Measurements from ENCODE around the gene TAOK3. TPM values are rescaled to one million over a fixed set of nuclear protein-coding genes. Genes with fewer than 3 reads are reported as not detected.
A peak's percentile ranks its signal among the peaks of the same experiment; 100 is the strongest.

TAOK3 gene
- total and polyA plus RNA-seq, 2 of the 8 experiments (the other 6 are each of a cell fraction or from before 2014, with no cell fraction given) = 5.2 to 9.3 TPM

- TF ChIP-seq CHD1 (IDR thresholded peaks at IDR 0.05; ENCODE audit: low read depth, low read length) (no peak), TEAD4 (IDR thresholded peaks at IDR 0.05; ENCODE audit: low read depth, low read length) (no peak), RBBP5 (IDR thresholded peaks at IDR 0.05; ENCODE audit: borderline replicate concordance, low read depth, low read length) (peak; percentile 96), KDM4A (IDR thresholded peaks at IDR 0.05; ENCODE audit: low read depth, low read length, severe bottlenecking) (peak; percentile 64), EP300 (IDR thresholded peaks at IDR 0.05; ENCODE audit: borderline replicate concordance in 1 of 2, low read depth in 2 of 2, low read length in 2 of 2) (0 out of 3 replicates have a peak, but pooled peaks of 1 of the 2 experiments have one; percentile 65), GTF2F1 (IDR thresholded peaks at IDR 0.05; ENCODE audit: borderline replicate concordance, low read depth, low read length) (no peak), CHD2 (IDR thresholded peaks at IDR 0.05; ENCODE audit: low read length) (0 out of 2 replicates have a peak, but pooled peaks have one; percentile 27), NRF1 (IDR thresholded peaks at IDR 0.05; ENCODE audit: low read depth, low read length) (no peak)
- TF ChIP-seq, protein P1, sequence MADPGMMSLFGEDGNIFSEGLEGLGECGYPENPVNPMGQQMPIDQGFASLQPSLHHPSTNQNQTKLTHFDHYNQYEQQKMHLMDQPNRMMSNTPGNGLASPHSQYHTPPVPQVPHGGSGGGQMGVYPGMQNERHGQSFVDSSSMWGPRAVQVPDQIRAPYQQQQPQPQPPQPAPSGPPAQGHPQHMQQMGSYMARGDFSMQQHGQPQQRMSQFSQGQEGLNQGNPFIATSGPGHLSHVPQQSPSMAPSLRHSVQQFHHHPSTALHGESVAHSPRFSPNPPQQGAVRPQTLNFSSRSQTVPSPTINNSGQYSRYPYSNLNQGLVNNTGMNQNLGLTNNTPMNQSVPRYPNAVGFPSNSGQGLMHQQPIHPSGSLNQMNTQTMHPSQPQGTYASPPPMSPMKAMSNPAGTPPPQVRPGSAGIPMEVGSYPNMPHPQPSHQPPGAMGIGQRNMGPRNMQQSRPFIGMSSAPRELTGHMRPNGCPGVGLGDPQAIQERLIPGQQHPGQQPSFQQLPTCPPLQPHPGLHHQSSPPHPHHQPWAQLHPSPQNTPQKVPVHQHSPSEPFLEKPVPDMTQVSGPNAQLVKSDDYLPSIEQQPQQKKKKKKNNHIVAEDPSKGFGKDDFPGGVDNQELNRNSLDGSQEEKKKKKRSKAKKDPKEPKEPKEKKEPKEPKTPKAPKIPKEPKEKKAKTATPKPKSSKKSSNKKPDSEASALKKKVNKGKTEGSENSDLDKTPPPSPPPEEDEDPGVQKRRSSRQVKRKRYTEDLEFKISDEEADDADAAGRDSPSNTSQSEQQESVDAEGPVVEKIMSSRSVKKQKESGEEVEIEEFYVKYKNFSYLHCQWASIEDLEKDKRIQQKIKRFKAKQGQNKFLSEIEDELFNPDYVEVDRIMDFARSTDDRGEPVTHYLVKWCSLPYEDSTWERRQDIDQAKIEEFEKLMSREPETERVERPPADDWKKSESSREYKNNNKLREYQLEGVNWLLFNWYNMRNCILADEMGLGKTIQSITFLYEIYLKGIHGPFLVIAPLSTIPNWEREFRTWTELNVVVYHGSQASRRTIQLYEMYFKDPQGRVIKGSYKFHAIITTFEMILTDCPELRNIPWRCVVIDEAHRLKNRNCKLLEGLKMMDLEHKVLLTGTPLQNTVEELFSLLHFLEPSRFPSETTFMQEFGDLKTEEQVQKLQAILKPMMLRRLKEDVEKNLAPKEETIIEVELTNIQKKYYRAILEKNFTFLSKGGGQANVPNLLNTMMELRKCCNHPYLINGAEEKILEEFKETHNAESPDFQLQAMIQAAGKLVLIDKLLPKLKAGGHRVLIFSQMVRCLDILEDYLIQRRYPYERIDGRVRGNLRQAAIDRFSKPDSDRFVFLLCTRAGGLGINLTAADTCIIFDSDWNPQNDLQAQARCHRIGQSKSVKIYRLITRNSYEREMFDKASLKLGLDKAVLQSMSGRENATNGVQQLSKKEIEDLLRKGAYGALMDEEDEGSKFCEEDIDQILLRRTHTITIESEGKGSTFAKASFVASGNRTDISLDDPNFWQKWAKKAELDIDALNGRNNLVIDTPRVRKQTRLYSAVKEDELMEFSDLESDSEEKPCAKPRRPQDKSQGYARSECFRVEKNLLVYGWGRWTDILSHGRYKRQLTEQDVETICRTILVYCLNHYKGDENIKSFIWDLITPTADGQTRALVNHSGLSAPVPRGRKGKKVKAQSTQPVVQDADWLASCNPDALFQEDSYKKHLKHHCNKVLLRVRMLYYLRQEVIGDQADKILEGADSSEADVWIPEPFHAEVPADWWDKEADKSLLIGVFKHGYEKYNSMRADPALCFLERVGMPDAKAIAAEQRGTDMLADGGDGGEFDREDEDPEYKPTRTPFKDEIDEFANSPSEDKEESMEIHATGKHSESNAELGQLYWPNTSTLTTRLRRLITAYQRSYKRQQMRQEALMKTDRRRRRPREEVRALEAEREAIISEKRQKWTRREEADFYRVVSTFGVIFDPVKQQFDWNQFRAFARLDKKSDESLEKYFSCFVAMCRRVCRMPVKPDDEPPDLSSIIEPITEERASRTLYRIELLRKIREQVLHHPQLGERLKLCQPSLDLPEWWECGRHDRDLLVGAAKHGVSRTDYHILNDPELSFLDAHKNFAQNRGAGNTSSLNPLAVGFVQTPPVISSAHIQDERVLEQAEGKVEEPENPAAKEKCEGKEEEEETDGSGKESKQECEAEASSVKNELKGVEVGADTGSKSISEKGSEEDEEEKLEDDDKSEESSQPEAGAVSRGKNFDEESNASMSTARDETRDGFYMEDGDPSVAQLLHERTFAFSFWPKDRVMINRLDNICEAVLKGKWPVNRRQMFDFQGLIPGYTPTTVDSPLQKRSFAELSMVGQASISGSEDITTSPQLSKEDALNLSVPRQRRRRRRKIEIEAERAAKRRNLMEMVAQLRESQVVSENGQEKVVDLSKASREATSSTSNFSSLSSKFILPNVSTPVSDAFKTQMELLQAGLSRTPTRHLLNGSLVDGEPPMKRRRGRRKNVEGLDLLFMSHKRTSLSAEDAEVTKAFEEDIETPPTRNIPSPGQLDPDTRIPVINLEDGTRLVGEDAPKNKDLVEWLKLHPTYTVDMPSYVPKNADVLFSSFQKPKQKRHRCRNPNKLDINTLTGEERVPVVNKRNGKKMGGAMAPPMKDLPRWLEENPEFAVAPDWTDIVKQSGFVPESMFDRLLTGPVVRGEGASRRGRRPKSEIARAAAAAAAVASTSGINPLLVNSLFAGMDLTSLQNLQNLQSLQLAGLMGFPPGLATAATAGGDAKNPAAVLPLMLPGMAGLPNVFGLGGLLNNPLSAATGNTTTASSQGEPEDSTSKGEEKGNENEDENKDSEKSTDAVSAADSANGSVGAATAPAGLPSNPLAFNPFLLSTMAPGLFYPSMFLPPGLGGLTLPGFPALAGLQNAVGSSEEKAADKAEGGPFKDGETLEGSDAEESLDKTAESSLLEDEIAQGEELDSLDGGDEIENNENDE (IDR thresholded peaks at IDR 0.05; ENCODE audit: insufficient replicate concordance, low read length) = no peak
Measured at GRCh38 chr12:118376089-118377020, 3.6 kb upstream of the TAOK3 start, which contains the start of gene SUDS3 (continued).
